Astrocyte of the spinal cord (primary cell): Measurements from ENCODE around the gene AP2S1.

Experiments
- DNase-seq: peaks from one replicate; pipeline ENCODE4 v3.0.0; 2011; ENCODE audit warnings: low read depth, low spot score
- H3K4me3 ChIP-seq: 2 replicates; pipeline ENCODE4 v1.5.1; 2011; ENCODE audit warnings: low read depth, mild to moderate bottlenecking, low read length, moderate library complexity
- in situ Hi-C: cut with HindIII; loops from 2 replicates; pipeline ENCODE4 v1.10.0; 2017; ENCODE audit warnings: low sequenced_read_pairs
- TF ChIP-seq, protein P1 (sequence below): IDR thresholded peaks from 2 replicates; pipeline ENCODE4 v1.5.1; 2012; ENCODE audit warnings: low read depth, mild to moderate bottlenecking, low read length, inconsistent platforms

The AP2S1 gene

DNA sequence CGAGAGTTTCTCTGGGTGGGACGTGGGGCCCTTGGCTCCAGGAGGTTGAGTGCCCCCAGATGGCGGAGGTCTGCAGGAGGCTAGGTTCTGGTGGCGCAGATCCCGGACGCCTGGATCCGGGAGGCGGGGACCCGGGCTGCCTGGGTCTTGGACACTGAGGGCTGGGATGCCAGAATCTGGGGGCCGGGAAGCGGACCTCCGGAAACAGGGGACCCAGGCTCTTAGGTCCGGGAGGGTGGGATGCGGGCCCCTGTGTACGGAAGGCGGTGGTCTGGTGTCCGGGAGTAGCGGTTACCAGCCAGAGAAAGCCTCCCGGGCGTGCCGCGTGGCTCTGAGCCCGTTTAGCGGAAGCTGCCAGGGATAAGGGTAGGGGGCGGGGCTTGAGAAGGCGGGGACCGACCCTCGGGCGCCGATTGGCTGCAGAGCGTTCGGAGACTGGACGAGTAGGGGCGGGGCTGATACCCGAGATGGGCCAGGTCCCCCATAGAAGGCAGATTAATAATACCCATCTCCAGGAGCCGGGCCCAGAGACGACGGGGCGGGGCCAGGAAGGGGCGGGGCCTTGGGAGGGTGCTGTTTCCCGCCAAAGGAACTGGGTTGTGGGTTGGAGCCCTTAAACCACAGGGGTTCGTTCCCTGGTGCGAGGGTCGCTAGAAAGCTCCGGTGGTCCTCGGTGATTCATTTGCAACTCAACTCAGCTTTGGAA is 62.2 kb downstream of the AP2S1 start, which contains the start of gene SLC1A5:
Gene SLC1A5 (minus strand): TSS at position 333 of the 706 bp plus-strand sequence. CDS start 629 bp downstream, outside the sequence.
- TF ChIP-seq, protein P1, sequence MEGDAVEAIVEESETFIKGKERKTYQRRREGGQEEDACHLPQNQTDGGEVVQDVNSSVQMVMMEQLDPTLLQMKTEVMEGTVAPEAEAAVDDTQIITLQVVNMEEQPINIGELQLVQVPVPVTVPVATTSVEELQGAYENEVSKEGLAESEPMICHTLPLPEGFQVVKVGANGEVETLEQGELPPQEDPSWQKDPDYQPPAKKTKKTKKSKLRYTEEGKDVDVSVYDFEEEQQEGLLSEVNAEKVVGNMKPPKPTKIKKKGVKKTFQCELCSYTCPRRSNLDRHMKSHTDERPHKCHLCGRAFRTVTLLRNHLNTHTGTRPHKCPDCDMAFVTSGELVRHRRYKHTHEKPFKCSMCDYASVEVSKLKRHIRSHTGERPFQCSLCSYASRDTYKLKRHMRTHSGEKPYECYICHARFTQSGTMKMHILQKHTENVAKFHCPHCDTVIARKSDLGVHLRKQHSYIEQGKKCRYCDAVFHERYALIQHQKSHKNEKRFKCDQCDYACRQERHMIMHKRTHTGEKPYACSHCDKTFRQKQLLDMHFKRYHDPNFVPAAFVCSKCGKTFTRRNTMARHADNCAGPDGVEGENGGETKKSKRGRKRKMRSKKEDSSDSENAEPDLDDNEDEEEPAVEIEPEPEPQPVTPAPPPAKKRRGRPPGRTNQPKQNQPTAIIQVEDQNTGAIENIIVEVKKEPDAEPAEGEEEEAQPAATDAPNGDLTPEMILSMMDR = no peak
- in situ Hi-C loops = no loop called here
- peak within 1 kb of the TSS; percentile 88 for H3K4me3 ChIP-seq
- peak; percentile 96 for DNase-seq
